Stimulated activated CD4-positive, alpha-beta T cell treated with anti-CD3 and anti-CD28 coated beads, Interleukin-1b, Interleukin-23, amount 100 ng/mL, for 48 hours (primary cell): ENCODE data around the gene JMJD1C.

Source experiments
- DNase-seq: peaks from one replicate; pipeline ENCODE4 v3.0.0-alpha.2; 2020

The JMJD1C gene

DNA sequence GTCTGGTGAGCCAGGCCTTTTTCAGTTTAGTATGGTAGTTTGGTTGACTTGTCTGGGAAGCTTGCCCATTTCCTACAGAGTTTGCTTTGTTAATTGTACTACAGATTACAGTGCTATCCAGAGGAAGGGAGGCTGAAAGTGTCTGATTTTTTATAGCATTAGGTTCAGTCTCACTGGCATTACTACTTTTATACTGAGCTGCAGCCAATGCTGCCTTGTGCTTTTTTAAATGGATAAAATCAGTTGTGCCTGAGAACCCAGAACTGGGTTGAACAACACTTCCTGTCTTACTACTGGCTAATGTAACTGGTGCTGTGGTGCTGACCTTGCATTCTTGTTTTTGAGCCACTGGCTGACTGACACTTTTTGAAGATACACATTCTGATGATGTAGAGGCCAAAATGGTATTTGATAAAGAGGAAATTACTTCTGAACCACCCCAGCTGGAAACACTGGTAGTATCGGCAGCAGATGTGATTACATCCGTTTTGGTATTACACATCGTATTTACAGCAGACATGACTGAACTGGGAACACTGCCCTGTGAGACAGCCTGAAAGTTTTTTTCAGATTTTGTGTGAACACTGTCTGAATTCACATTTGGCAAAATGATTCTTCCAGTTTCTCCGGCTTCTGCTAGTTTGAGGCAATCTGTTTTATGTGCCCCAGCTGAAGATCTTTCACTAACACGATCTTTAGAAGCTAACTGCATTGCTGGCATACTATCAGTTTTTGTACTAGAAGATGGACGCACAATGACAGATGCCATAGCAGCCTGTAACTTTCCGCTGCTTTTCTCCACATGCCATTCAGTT, 258.6 kb downstream of the JMJD1C start:
- no peak for DNase-seq

- no peak for DNase-seq
Observed at GRCh38 chr10:63206576-63206975, 259.2 kb downstream of the JMJD1C start.

DNA sequence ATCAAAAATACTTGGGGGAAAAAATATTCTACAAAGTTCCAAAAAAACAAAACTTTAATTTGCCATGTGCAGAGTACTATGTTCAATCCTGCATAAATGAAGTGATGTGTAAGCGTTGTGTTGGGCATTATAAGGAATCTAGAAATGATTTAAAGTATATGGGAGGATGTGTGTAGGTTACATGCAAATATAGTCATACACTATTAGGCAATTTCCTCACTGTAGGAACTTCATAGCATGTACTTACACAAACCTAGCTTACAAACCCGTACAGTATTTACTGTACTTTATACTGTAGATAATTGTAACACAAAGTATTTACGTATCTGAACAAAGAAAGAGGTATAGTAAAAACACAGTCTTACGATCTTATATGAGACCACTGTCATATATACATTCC, 260.4 kb downstream of the JMJD1C start:
- DNase-seq: no peak

- no peak for DNase-seq
Observed at GRCh38 chr10:63204667-63205391, 260.9 kb downstream of the JMJD1C start.

DNA sequence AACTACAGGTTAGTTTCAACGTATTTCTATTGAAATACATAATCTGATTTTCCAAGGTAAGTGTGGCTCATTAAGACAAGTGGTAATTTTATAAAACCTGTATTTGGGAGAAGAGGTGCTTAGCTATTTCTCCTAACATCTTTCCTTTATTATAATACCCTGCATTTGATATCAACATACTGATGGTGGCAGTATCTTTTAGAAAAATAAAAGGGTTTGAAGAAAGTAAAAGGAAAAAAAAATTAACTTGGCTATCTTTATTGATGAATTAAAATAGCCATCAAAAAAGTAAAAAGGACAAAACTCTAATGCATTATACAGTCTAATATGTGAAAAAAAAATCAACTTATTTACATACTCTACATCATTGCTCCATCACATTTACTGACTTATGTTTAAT, 264.7 kb downstream of the JMJD1C start:
- no peak for DNase-seq

DNA sequence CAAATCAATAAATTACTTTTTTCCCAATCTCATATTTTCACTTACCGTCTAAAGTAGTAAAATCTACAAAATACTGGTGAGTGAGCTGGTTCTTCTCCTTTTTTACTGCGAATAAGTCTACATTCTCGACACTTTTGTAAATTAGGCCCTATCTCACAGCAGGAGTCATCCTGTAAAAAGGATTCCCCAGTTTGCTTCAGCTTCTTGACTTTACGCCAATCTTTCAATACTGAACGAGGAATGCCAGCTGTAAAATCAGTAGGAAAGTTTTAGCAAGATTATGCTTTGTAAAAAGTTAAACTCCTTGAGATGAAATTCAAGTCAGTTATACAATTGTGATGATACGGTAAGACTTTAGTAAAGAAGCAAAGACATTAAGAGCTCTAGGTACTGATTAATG, 265.3 kb downstream of the JMJD1C start:
- DNase-seq: no peak

DNA sequence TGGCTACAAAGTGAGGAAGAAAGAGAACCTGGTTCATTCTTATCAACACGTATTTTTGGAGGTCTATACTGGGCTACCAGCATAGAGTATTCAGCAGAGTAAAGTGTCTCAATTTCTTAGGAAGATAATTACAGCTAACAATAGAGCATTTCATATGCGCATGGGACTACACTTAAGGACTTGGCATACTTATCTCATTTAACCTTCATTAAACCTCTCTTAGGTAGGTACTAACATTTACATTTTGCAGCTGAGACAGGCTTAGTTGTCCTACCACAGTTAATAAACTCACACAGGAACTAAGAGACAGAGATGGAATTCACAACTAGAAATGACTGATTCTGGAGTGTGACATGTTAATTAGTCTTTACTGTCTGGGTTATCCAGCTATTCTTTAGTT, 266.1 kb downstream of the JMJD1C start:
- no peak for DNase-seq

GRCh38 chr10:63197344-63198092, 268.3 kb downstream of the JMJD1C start:
- DNase-seq: no peak

- DNase-seq: no peak
Observed at GRCh38 chr10:63192826-63193225, 273.0 kb downstream of the JMJD1C start.

DNA sequence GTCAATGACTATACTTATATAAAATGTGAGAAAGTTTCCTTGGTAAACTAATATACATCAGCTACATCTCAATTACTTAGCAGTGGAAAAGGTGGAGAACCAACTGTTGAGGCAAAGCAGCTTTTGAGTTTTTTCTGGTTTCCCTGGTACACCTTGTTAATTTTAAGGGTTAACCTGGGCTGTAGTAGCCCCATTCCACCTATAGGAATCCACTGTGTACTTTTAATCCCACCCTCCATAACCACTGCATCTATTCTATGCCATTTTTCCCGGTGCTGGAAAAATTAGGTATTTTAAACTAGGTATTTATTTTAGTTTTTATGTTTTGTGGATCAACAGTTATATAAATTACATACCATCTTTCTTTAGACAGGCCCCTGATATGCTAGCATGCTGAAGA, 290.2 kb downstream of the JMJD1C start:
- no peak for DNase-seq

DNA sequence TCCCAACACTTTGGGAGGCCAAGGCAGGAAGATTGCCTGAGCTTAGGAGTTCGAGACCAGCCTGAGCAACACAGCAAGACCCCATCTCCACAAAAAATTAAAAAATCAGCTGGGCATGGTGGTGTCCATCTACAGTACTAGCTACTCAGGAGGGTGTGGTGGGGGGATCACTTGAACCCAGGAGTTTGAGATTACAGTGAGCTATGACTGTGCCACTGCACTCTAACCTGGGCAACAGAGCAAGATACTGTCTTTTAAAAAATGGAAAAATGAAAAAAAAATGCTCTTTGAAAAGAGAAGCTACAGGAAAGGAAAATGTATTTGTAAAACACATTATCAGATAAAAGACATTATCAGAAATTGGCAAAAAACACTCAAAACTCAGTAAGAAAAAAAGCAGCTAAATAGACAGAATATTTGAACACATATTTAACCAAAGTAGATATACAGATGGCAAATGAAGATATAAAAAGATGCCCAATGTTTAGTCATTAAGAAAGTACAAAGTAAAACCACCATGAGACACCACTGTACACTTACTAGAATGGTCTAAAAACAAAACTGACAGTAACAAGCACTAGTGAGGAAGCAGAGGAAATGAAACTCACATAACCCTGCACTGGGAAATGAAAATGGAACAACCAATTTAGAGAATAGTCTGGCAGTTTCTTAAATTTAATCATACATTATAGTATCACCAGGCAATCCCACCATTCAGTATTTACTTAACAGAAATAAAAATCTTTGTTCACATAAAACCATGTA, 292.1 kb downstream of the JMJD1C start:
- no peak for DNase-seq

DNA sequence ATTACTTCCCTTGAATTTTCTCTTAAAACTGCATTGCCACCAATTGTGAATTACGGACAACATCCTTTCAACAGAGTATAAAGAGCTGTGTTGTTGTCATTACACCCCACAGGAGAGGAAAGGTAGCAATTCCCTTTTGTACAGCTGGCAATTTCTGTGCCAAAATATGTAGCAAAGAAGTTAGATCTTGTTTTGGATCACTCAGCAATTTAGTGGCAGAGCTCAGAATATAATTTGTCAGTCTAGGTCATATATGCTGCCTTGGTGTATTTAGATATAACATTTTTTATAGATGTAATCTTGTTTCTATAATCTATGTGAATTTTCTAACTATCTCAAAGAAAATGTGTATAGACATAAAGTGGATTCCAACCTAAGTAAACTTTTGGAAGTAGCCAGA, 293.9 kb downstream of the JMJD1C start:
- no peak for DNase-seq

GRCh38 chr10:63171255-63171855, 294.4 kb downstream of the JMJD1C start:
- no peak for DNase-seq

DNA sequence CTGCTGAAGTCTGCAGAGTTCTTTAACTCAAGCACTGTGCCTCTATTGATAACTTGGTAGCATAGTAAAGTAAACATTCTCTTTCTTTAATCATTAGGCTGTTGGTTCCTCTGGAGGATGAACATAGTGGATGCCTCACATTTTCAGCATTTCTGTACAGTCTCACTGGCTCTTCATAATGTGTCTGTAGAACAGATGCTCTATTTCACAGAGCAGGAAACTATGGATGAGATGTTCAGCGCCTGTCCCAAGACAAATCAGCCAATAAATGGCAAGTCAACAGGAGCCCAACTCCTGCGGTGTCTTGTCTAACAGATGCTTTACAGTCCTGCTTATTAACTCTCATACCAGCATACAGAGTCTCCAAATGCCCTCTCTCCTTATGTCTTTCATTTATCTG, 296.2 kb downstream of the JMJD1C start:
- DNase-seq: no peak

- no peak for DNase-seq
Observed at GRCh38 chr10:63168821-63169462, 296.8 kb downstream of the JMJD1C start.

- DNase-seq: no peak
Observed at GRCh38 chr10:63166742-63167258, 299.0 kb downstream of the JMJD1C start.

DNA sequence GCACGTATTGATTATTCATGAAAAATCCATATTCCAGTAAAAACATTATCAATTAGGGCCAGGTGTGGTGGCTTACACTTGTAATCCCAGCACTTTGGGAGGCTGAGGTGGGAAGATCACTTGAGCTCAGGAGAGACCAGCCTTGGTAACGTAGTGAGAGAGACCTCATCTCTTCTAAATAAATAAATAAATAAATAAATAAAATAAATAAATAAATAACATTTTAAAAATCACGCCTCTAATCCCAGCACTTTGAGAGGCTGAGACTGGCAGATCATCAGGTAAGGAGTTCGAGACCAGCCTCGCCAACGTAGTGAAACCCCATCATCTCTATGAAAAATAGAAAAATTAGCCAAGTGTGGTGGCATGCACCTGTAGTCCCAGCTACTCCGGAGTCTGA, 300.5 kb downstream of the JMJD1C start:
- no peak for DNase-seq

DNA sequence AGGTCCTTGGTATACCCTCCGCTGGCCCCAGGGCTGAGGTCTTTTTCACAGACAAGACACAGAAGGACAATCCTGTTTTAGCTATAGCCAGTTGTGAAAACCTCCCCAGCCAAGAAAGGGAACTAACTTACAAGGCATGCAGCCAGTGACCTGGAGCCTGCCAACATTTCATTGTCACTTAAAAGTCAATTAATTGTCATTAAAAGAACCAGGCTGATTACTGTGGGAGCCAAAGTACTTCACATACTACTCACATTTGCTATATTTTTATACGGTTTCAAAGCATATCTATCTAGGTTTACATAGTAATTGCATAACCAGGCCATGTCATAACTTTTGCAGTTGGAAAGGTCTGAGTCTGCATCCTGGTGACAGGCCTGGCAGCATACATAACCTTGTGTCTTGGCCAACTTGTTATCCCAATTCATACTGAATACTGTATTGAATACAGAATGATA, 301.6 kb downstream of the JMJD1C start:
- no peak for DNase-seq

- DNase-seq: no peak
Observed at GRCh38 chr10:63161592-63161991, 304.2 kb downstream of the JMJD1C start.

DNA sequence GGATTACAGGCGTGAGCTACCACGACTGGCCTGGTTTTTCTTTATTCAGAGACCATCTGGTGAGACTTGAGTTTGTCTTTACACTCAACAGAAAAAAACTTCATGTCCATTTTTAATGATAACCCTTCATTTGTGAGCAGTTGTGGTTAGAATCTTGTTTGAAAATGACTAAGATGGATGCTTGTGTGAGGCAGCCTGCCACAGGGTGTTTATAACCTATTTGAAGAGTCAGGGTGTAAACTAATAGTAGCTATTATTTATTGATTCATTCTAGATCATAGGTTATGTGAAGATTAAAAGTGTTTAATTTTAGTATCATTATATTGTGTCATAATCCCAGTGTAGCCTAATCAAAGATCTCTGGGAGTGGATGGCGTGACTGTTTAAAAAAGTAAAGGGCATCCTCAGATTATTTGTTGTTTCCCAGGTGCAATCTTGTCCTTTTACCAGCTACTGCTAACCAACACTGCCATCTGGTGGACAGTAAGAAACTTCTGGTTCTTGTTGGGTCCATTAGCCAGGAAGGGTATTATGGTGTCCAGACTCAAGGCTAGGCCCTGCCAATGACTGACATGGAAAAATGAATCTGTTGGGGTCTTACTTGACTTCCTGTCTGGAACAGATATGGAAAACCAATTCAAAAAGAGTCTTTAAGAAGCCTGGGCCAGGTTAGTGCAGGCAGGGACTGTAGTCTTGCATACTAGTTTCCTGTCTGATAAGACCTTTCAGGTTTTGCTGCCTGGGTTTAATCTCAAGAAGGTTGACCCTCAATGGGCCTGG, 307.7 kb downstream of the JMJD1C start:
- DNase-seq: peak; percentile 38

DNA sequence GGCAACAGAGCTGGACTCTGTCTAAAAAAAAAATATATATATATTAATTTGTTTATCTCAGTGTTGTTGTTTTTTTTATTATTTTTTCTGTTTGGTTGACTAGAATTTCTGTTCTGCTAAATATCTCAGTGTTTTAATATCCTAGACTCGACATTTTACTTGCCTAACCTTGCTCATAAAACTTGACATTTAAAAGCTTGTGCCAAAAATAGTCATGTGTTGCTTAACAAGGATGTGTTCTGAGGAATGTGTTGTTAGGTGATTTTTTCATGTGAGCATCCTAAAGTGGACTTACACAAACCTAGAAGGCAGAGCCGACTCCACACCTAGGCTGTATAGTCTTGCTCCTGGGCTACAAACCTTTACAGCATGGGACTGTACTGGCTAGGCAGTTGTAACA, 309.5 kb downstream of the JMJD1C start:
- DNase-seq: no peak
